Osteoblast (primary cell): ENCODE results near the gene NLRC4. TPM values are rescaled to one million over a fixed set of nuclear protein-coding genes. Genes with fewer than 3 reads are reported as not detected.
"Not testable (repeated sequence)": the region's sequence is repeated elsewhere in the genome, so short reads cannot be mapped to it uniquely, and the experiment has no call there.

ENCODE experiments used
- DNase-seq: peaks from one replicate; pipeline ENCODE4 v3.0.0; 2011; ENCODE audit warnings: low spot score, mixed read lengths; ENCODE audit not compliant: insufficient read length; ENCODE audit errors: missing footprints
- H2AFZ ChIP-seq: 2 replicates; pipeline ENCODE4 v1.6.0; 2011; ENCODE audit warnings: mild to moderate bottlenecking, low read length
- H3K27ac ChIP-seq: 2 replicates; pipeline ENCODE4 v1.5.1; 2011; ENCODE audit warnings: mild to moderate bottlenecking, low read depth, low read length, moderate library complexity
- H3K27me3 ChIP-seq: 2 replicates; pipeline ENCODE4 v1.6.0; 2012; ENCODE audit warnings: mild to moderate bottlenecking, control low read depth, inconsistent platforms, low read length, moderate library complexity; ENCODE audit not compliant: insufficient read depth
- H3K36me3 ChIP-seq: 2 replicates; pipeline ENCODE4 v1.5.1; 2011; ENCODE audit warnings: mild to moderate bottlenecking, low read length, control low read depth, moderate library complexity; ENCODE audit not compliant: insufficient read depth
- H3K4me1 ChIP-seq: 2 replicates; pipeline ENCODE4 v1.5.1; 2011; ENCODE audit warnings: mild to moderate bottlenecking, low read length, control low read depth, moderate library complexity; ENCODE audit not compliant: insufficient read depth
- H3K4me2 ChIP-seq: 2 replicates; pipeline ENCODE4 v1.6.0; 2011; ENCODE audit warnings: mild to moderate bottlenecking, low read length; ENCODE audit not compliant: insufficient read depth
- H3K4me3 ChIP-seq: fragments of 200-600 bp; sonication (generic); 3 replicates; pipeline ENCODE4 v1.5.1; 2012; ENCODE audit warnings: mild to moderate bottlenecking, low read length, inconsistent platforms; ENCODE audit not compliant: insufficient read depth
- H3K79me2 ChIP-seq: 2 replicates; pipeline ENCODE4 v1.6.0; 2012; ENCODE audit warnings: mild to moderate bottlenecking, low read length, control low read depth, inconsistent platforms; ENCODE audit not compliant: insufficient read depth
- H3K9me3 ChIP-seq: 2 replicates; pipeline ENCODE4 v1.5.1; 2011; ENCODE audit warnings: low read depth, low read length, control low read depth
- H4K20me1 ChIP-seq: 2 replicates; pipeline ENCODE4 v1.6.0; 2012; ENCODE audit warnings: mild to moderate bottlenecking, low read length, control low read depth; ENCODE audit not compliant: insufficient read depth
- CTCF ChIP-seq: IDR thresholded peaks from 2 replicates; pipeline ENCODE4 v1.5.1; 2011; ENCODE audit warnings: mild to moderate bottlenecking, low read depth, low read length, moderate library complexity; ENCODE audit errors: extremely low read depth
- total RNA-seq: library from RNA; depleted of rRNA; stranded (reverse); fragments of >200 nt; gene quantifications from 2 replicates; pipeline ENCODE4 v1.2.3, GENCODE V29; 2012

The NLRC4 gene
- total RNA-seq, 1 donor = not detected

- Histone ChIP-seq H3K4me1 (no peaks in the 10 kb centered on the region), H3K36me3 (peaks cover 5% of the 10 kb centered on the region), H3K4me2 (no peak overlapping the region), H4K20me1 (no peaks in the 10 kb centered on the region), H3K9me3 (no peaks in the 10 kb centered on the region), H3K4me3 (no peak overlapping the region), H3K27ac (no peak overlapping the region), H3K79me2 (no peaks in the 10 kb centered on the region), H2AFZ (no peak overlapping the region), H3K27me3 (no peaks in the 10 kb centered on the region)
- no peak for TF ChIP-seq CTCF
- DNase-seq = no peak
Measured at GRCh38 chr2:32210767-32211408, 53.8 kb downstream of the NLRC4 start.

- H4K20me1 ChIP-seq, DNase-seq, H2AFZ ChIP-seq, H3K4me1 ChIP-seq, H3K27me3 ChIP-seq, H3K79me2 ChIP-seq, H3K4me3 ChIP-seq, H3K27ac ChIP-seq, H3K9me3 ChIP-seq, H3K4me2 ChIP-seq: not testable (repeated sequence)
- peaks cover 30% of the 10 kb centered on the region for H3K36me3 ChIP-seq
Measured at GRCh38 chr2:32203428-32203827, 61.3 kb downstream of the NLRC4 start.

GRCh38 chr2:32200814-32201213 lies 63.9 kb downstream of the NLRC4 start:
- Histone ChIP-seq H3K4me1 (no peaks in the 10 kb centered on the region), H3K36me3 (peaks cover 33% of the 10 kb centered on the region), H3K4me2 (no peak overlapping the region), H3K9me3 (no peaks in the 10 kb centered on the region), H3K4me3 (no peak overlapping the region), H3K79me2 (no peaks in the 10 kb centered on the region), H2AFZ (no peak overlapping the region), H3K27ac (no peak overlapping the region), H3K27me3 (no peaks in the 10 kb centered on the region), H4K20me1 (no peaks in the 10 kb centered on the region)
- no peak for TF ChIP-seq CTCF
- DNase-seq = no peak

GRCh38 chr2:32192418-32192817 lies 72.3 kb downstream of the NLRC4 start:
- no peak for DNase-seq
- H3K4me3 ChIP-seq = no peak overlapping the region
- TF ChIP-seq CTCF = no peak

More at GRCh38 chr2:32192418-32192817, 72.3 kb downstream of the NLRC4 start:
- no peaks in the 10 kb centered on the region for H4K20me1 ChIP-seq
- no peaks in the 10 kb centered on the region for H3K9me3 ChIP-seq
- no peak overlapping the region for H3K27ac ChIP-seq
- no peak overlapping the region for H2AFZ ChIP-seq
- no peak overlapping the region for H3K4me2 ChIP-seq
- no peaks in the 10 kb centered on the region for H3K27me3 ChIP-seq
- H3K4me1 ChIP-seq = no peaks in the 10 kb centered on the region
- peaks cover 2% of the 10 kb centered on the region for H3K79me2 ChIP-seq
- peaks cover 12% of the 10 kb centered on the region for H3K36me3 ChIP-seq
